Endothelial cell of umbilical vein (primary cell): ENCODE results near the gene OR2T34.
"Not testable (repeated sequence)": the region's sequence is repeated elsewhere in the genome, so short reads cannot be mapped to it uniquely, and the experiment has no call there.

Experiments
- CTCF ChIP-seq, 2 donors: IDR thresholded peaks; 1 replicate in 1 of 2; 2 replicates in 1 of 2; pipeline ENCODE4 v1.5.1; 2011; ENCODE audit warnings: low read length in 2 of 2, mild to moderate bottlenecking in 2 of 2, moderate library complexity in 2 of 2, control low read depth in 1 of 2, inconsistent platforms in 1 of 2, low read depth in 1 of 2; ENCODE audit not compliant: insufficient read depth in 1 of 2; ENCODE audit errors: extremely low read depth in 1 of 2
- EZH2 ChIP-seq: IDR thresholded peaks from 2 replicates; pipeline ENCODE4 v1.6.1; 2012; ENCODE audit warnings: borderline replicate concordance, low read depth, mild to moderate bottlenecking, moderate library complexity, low read length, inconsistent platforms; ENCODE audit not compliant: severe bottlenecking
- GATA2 ChIP-seq: IDR thresholded peaks from 2 replicates; pipeline ENCODE4 v1.7.0; 2011; ENCODE audit warnings: low read depth, mild to moderate bottlenecking, moderate library complexity, mixed read lengths, low read length; ENCODE audit not compliant: insufficient read length, insufficient read depth
- MYC ChIP-seq: IDR thresholded peaks from one replicate; pipeline ENCODE4 v1.6.1; 2011; ENCODE audit warnings: mild to moderate bottlenecking, low read depth, low read length
- POLR2A ChIP-seq: IDR thresholded peaks from 2 replicates; pipeline ENCODE4 v1.6.1; 2012; ENCODE audit warnings: low read depth, mild to moderate bottlenecking, control low read depth, low read length
- POLR2AphosphoS5 ChIP-seq: IDR thresholded peaks from 2 replicates; pipeline ENCODE4 v1.6.1; 2012; ENCODE audit warnings: low read depth, mild to moderate bottlenecking, control low read depth, low read length, moderate library complexity; ENCODE audit not compliant: insufficient read depth

GRCh38 chr1:248547383-248547782 lies 27.2 kb downstream of the OR2T34 start:
- not testable (repeated sequence) for TF ChIP-seq POLR2A; EZH2; CTCF (IDR thresholded peaks at IDR 0.05; ENCODE audit: extremely low read depth in 1 of 2, insufficient read depth in 1 of 2, low read depth in 1 of 2, low read length in 2 of 2); GATA2; MYC; POLR2AphosphoS5
